GM10266 (cell line): Measurements from ENCODE around the gene ADARB2.

Source experiments
- DNase-seq: peaks from one replicate; pipeline ENCODE4 v3.0.0; 2012; ENCODE audit errors: extremely low spot score
- CTCF ChIP-seq: IDR thresholded peaks from 2 replicates; pipeline ENCODE4 v1.5.1; 2012; ENCODE audit warnings: mild to moderate bottlenecking, low read depth; ENCODE audit not compliant: control insufficient read depth, insufficient read depth; ENCODE audit errors: missing control alignments

Gene ADARB2

DNA sequence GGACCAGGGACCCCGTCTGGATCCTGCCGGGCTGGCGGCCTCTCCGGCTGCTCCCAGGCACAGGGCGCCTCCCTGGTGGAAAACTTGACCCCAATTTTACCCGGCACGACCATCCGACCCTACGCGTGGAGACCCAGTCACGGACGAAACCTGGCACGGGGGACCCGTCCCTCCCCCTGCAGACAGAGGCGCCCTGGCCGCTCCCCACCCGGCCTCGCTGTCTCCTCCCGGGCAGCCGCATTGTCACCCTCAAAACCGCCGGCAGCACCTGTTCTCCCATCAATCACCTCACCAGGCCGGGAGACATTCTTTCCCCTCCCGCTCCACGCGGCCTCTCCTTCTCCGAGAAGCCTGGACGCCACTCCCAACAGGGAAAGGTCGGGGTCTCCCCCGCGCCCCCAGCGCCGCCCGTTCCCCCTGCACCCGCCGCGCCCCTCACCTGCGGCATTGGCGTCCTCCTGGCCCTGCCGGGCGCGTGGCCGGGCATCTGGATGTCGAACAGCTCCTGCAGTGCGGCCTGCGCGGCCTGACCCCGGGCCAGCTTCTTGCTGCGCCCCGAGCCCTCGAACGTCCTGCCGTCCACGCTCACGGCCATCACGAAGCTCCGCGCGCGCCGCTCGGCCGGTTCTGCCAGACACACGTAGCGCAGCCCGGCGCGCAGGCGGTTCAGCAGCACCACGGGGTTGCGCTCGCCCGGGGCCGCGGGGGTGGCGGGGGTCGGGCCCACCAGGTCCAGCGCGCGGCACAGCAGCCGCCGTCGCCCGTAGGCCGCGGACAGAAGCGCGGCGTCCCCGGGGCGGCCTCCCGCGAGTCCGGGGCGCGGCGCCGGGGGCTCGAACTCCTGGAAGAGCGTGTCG is 374.5 kb downstream of the ADARB2 start:
- no peak for TF ChIP-seq CTCF
- DNase-seq, result no peak

- no peak for DNase-seq
- TF ChIP-seq CTCF, result no peak
Observed at GRCh38 chr10:1361411-1362105, 375.8 kb downstream of the ADARB2 start.

DNA sequence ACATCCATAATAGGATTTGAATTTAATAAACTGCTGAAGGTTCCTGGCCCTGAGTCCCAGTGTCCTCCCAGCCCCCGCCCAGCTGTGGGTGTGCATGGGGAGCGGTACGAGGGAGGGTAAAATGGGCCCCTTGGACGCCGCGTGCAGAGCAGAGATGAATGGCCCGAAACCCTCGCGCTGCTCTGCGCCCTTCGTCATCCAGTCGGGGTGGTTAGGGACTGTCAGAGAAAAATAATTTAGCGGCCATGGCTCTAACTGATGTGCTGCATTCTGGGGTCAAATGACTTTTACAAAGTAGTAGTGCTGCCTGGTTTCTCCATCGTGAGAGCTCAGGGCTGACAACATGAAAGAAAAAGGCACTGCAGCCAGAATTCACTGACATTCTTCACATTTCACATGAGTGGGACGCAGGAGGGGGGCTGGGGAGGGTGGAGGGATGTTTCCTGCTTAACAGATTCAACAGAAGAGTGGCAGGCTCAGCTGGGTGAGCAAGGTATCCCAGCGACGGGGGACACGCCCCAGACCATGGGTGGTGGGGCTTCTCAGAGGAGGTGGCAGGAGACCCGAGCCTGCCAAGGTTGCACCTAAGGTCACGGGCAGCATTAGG is 376.7 kb downstream of the ADARB2 start:
- TF ChIP-seq CTCF, result no peak
- no peak for DNase-seq

- no peak for TF ChIP-seq CTCF
- no peak for DNase-seq
Observed at GRCh38 chr10:1360011-1360557, 377.2 kb downstream of the ADARB2 start.

DNA sequence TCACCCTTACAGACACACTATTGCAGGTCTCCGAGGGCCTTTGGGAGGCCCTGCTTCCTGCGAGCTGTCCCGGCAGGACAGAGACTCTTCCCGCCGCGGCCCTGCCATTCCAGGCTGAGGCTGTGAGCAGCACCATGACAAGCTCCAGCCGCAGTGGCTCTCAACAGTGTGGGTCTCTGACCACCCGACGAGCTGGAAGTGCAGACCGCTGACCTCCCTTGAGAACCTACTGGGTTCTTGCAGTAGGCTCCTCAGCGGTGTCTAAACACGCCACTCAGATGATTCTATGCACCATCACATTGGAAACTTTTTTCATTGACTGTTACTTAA is 377.7 kb downstream of the ADARB2 start:
- TF ChIP-seq CTCF, result no peak

DNA sequence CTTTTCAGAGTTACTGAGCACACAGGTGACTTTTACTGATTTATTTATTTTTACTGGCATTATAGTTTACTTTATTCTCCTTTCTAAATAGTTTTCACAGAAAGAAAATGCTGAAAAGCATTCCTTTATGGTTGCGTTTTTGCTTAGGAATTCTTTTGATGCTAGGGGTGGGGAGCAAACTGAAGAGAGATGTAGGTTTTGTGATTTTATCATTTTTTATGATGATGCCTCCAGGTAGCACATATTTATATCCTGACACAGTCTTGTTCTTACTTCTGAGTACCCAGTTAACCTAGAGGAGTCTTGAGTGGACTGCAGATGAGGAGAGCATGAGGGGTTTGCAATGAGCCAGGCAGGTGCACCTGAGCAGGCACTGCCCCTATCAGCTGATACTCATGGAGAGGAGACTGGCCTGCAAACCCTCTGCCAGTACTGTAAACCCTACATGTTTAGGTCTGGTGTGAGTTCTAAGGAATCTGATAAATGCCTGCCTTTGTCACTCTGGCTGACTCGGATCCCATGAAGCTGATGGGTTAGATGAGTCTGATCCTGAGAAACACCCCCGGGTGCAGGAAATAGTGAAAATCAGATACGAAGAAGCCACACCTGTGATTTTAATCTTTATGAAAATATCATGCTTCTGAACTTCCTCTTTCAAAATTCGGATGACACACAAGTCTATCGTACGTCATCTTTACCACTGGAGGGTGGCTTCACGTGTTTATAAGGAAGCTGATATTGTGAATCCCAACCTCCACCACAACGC is 378.3 kb downstream of the ADARB2 start:
- TF ChIP-seq CTCF, result no peak
- DNase-seq, result no peak

More for the DNA sequence above, 377.7 kb downstream of the ADARB2 start:
- no peak for DNase-seq
